Activated effector memory CD4-positive, alpha-beta T cell treated with Interleukin-2 at 50 U/mL for 16 hours (primary cell): Measurements from ENCODE around the gene MIPEP.

Experiments
- DNase-seq: peaks from one replicate; pipeline ENCODE4 v3.0.0-alpha.2; 2020

Gene MIPEP

DNA sequence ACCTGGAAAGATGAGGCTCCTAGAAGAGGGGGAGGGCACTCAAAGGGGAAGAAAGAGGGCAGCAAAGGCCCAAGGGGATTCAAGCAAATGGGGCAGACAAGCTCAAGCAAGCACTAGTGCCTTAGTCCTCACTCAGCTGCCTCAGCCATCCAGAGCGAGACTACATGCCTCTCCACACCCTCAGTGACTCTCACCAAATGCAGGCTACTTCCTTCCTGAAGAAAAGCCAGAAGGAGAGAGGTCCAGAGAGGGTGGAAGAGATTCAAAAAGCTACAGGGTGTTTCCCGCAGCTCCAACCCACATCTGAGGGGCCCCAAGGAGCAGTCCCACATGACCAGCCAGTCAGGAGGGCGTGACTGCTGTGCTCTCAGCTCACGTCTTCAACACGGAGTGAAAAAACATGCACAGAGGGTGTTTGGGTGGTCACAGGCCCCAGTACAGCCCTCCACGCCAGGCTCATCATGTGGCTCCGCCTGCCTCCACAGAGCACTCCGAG is 40.5 kb downstream of the MIPEP start:
- no peak for DNase-seq

DNA sequence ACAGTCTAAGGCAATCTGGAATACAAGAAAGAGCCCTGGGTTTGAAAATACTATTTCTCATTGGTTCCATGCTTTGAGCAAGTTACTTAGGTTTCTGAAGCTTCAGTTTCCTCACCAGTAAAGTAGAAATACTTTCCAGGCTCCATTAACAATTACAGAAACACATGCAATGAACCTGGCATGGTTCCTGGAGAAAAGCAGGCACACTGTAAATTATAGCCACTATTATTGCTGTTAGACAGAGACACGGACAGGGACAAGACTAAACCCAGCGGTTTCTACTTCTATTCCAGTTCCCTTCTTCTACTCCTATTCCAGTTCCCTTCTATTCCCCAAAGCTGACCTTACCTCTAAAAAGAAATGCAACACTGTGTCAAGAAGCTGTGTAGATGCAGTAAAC is 41.2 kb downstream of the MIPEP start:
- DNase-seq = no peak

DNA sequence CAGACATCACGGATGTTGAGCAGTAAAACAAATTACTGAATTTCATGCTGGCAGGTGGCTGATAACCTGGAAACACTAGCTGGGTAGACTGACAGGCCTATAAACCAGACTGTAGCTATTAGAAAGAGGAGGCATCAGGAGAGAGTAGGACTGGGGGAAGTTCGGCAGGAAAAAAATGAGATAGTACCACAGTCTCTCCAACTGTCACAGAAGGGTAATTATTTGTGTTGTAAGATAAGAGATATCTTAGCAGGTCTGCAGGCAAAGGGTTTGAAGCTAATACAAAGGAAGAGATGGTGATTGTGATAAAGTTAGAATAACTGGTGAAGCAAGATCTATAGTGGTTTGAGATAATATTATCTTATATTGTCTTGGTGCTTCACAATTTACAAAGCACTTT is 41.7 kb downstream of the MIPEP start:
- no peak for DNase-seq

DNA sequence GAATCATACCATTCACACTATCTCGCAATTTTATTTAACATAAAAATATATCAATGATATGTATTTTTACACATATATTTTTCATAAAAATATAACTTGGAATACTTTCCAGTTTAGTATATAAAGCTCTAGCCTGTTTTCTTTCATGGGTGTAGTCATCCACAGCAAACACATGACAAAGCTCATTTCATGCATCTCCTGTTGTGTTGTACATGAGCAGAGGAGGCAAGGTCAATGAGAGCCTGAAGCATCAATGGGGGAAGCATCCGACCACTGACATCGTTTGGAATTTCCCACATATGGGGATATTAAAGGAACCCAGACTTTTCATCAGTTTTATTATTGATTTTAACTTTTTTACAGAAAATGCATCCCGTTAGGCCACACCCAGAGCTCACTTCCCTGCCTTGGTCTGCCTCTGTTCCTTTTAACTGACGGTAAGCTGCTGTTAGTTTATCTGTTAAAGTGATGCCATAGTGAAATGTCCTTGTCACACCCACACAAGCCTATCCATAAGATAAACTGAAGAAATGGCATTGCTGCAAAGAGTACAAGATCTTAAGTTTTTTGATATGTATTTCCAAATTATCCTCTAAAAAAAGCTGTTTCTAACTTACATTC is 44.0 kb downstream of the MIPEP start:
- DNase-seq = no peak

DNA sequence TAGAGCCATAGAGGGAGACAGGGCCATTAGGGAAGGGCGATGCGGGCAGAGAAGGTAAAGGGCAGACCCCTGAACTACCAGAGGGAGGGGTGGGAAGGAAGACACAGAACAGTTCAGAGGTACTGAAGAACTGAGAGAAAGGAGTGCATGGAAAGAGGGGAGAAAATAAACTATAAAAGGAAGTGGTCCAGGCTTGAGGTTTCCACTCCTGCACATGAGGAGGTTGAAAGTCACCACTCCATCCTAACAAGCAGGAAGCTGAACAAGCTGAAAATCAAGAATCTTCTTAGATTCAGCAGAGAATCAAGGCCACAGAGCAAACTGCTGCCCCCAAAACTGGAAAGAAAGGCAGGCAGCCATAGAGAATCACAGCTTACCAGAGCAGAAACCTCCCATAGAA is 45.1 kb downstream of the MIPEP start:
- no peak for DNase-seq

DNA sequence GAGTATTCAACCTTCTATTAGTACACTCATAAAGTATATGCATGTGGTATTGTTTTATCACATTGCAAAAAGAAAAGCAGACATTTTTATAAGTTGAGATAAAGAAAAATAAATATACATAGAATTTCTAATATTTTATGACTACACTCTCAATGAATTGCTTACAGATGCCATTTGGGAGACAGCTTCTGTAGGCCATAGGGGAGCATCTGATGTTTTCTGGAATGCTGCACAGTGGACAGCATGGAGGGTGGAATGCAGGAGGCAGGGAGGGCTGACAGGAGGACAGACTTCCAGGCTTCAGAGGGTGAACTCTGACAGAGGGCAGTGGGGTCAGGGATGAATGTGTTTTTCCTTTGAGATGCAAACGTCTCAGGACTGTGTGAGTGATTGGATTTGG is 45.8 kb downstream of the MIPEP start:
- no peak for DNase-seq

DNA sequence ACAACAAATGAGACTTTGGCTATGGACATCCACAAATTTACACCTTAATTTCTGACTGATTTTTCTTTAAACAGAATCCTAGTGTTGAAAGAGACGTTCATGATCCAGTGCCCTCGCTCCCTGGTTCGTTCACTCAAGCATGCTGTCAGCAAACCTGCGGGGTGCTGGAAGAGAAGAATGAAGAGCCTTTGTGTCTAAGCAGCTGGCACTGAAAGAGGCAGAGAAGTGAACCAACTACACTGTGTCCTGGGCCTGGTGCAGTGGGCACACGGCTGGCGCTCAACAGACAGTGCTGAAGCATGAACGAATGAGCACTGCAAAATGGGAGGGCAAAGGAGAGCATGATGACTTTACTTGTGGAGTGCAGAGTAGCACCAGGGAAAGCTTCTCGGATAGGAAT is 46.8 kb downstream of the MIPEP start:
- no peak for DNase-seq

DNA sequence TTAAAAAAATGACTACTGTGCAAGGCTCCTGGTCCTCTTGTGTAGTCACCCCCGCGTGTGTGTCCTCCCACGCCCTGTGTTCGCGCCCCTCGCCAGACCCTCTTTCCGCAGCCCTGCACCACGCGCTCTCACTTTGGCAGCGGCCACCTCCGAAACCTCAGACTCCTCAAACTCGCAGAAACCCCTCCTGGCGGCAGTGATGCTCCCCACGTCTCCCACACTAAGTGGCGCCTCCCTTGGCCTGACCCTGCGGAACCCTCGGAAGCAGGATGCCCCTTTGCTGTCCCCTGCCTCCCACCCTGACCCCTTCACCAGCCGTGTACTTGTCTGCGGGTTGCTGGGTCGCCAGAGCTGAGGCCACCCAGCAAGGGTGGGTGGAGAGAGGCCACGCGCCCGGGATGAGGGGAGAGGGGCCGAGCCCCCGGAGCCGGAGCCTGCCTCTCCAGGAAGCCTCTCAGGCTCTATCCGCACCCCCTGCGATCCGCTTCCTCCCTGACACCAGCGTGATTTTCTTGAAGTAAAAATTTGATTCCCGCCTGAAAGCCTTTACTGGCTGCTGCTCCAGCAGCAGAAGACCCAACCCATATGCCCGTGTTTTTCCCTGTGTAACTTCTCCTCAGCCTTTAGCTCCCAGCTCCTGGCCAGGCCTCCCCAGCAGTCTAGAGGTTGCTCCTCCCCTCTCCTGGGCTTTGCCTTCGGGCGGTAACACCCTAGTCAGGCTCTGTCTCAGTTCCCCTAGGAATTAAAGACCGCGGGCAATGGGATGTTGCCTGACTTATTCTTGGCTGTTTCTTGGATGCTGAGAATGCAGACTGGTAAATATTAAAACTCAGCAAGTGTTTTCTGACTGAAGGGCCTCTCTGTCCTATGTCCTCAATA is 55.2 kb downstream of the MIPEP start:
- DNase-seq = no peak

DNA sequence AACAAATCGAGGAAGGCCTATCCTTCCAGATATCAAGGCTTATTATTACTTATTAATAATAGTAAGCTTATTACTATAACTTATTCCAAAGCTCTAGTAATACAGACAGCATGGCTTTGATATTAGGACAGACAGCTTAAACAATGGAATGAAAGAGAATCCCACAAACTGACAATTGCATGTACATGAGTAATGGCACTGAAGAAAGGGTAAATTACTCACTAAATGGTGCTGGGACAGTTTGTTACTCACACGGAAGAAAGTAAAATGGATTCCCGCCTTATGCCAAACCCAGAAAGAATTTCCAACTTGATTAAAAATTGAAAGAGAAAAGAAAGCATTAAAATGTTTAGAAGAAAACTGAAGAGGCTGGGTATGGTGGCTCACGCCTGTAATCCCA is 60.3 kb downstream of the MIPEP start:
- no peak for DNase-seq

DNA sequence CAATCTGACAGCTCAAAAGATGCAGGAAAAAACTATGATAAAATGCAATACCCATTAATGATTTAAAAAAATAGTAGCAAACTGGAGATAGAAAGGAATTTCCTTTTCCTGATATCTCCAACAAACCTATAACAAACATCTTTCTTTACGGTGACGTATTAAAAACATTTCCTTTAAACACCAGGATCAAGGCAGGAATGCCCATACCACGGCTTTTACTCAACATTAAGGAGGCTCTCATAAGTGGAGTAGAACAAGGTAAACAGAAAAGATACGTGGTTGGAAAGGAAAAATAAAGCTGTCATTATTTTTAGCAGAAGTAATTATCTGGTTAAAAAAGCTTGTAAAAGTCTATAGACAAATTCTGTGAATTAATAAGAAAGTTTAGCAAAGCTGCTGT is 61.1 kb downstream of the MIPEP start:
- no peak for DNase-seq

DNA sequence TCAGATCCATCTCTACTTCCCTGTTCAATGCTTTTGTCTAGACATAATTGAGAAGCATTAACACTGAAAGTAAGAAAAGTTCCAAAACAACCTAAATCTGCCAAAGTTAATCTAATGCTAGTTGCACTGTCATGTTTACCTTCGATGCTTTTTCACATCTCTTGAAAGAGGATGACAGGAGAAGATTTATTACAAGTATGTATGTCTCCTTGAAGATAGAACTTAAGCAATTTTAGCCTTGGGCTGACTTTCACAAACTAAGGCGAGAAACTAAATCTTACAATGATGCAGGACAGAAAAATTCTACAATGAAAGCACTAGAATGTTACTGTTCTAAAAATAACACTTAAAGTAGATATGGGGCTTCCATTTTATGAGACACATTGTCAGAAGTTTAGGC is 64.0 kb downstream of the MIPEP start:
- DNase-seq = no peak

DNA sequence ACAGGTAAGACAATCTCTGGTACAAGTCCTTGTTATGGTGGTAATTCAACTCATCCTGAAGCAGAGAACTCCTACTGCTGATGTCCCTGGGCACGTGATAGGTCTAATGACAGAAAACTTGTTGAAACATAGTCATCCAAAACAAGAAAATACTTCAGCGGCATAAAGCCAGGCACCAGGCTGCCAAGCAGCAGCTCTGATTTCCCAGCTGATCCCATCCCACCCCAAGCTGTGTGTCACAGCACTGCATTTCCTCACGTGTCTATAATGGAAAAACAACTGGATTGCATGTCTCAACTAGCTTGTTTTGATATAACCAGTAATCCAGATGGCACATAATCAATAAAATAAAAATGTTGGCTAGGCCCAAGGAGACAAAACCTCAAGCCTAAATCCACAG is 64.8 kb downstream of the MIPEP start:
- DNase-seq = no peak

DNA sequence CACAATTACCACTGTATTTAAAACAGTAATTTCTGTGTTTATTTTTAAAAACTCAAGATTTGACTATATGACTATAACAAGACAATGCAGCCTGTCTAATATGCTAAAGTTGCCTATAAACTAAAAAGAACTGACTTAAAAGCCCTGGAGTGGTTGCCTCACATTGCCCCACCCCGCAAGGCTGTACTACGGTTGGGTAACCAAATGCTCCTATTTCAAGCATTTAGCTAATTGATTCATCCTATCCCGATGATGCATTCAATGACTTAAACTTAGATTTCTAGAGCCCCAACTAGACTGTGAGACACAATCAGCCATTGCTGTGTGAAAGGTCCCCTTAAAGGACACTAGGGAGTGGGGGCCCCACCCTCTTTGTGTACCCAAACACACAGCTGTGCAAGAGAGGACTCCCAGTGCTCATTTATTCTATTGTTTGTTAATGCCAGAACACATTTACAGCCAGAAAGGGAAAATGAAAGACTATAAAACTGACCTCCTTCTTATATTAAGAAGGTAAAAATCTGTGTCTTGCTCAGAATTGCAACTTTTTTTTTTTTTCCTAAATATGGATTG is 66.9 kb downstream of the MIPEP start:
- no peak for DNase-seq

DNA sequence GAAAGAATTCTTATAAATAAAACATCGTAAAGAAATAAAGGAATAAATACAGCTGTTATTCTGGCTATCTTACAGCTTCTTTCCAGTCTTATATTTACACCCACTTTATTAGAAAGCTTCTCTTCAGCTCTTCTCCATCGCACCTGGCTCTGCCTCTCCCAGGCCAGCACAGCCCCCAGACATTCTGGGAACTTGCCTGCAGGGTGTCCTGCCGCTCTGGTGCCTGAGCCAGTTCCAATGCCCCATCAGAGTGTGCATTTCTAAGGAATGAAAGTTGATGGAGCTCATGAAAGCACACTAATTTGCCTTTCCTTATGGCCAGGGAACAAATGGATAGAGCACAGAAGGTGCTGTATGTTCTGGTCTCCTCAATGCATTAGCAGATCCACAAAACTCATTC is 68.7 kb downstream of the MIPEP start:
- no peak for DNase-seq

DNA sequence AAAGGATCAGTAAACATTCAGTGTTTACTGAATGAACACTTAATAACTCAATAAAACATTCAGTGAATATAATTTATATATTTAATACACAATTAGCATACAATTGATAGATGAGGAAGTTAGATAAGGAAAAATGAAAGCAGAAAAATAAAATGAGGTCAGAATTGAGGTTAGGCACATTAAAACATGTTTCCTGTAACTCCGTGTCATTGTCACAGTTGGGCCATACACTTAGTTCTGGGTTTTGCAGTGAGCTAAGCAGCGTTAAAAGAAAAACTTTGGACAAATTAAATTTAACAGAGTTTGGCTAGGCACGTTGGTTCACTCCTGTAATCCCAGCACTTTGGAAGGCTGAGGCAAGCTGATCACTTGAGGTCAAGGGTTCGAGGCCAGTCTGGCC is 71.4 kb downstream of the MIPEP start:
- no peak for DNase-seq

DNA sequence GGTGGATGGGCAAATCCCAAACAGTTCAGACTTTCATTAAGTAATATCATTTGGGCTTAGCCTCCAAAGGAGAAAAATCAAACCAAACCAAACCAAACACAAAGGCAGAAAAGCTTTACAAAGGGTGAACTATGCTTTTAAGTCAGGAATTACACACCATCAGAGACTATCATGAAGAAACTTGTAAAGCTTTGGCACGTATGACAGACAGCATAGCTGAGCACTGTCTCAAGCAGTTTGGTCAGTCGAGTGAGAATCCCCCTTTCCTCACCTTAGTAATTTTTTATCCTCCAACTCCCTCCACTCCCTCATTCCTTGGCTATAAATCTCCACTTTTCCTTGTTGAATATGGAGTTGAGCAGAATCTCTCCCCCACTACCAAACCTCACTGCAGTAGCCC is 72.1 kb downstream of the MIPEP start:
- no peak for DNase-seq

DNA sequence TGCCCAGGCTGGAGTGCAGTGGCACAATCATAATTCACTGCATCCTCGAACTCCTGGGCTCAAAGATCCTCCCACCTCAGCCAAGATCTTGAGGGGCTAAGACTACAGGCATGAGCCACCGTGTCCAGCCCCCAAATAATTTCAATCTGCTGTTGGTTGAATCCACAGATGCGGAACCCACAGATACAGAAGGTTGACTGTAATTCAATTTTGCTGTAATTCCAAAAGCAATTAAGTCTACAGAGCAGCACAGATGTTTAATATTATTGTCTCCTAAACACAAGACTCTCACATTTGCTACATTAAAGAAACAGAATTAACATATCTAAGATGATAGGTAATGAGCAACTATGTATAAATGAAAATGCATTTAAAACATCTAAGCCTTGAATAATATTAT is 75.6 kb downstream of the MIPEP start:
- DNase-seq = no peak

DNA sequence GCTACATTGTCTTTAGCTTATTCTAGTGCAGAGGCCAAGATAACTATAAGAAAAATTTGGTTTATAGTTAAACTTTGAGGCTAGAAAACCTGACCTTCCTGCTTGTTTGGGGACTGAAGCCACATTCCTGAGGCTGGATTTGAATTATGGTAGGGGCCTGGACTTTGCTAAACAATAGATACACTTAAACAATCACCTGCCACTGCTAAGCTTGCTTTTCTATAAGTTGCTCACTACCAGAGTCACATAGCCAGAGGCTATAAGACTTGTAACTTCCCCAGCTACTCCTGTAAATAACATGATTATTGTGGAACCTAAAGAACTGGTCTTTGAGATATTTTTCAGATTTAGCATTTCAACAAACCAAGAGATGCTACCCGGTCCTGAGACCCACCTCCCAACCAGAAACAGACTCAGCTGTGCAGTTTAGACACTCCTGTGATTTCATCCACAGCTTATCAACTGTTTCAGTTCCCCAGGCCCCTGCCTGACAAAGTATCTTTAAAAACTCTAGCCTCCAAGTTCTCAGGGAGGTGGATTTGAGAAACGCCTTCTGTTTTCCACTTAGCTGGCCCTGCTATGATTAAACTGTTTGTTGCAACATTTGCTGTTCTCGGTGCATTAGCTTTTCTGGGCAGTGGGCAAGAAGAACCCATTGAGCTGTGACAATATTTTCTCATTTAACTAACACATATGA is 77.7 kb downstream of the MIPEP start:
- DNase-seq = no peak

DNA sequence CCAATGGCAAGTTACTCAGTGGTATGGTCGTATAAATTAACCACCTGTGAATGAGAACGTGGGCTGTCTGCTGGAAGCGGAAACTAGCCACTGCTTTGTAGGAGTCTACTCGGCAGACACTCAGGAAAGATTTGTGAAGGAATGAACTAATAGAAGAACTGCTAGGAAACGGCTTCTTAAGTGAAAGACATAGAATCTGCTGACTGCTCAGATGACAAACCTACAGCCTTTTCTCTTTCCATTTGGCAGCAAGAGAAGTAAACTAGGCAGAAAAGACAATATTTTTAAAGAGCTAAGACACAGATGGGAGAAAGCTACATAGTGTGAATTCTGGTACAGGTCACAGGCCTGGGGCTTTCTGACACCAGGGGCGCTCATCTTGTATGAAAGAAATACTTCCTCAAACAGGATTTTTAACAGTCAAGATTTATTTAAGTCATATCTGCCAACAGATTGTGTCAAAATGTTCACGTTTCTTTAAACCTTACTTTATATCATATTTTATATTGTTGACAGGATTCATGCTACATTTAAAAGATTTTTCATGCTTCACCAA is 78.4 kb downstream of the MIPEP start:
- DNase-seq = no peak

DNA sequence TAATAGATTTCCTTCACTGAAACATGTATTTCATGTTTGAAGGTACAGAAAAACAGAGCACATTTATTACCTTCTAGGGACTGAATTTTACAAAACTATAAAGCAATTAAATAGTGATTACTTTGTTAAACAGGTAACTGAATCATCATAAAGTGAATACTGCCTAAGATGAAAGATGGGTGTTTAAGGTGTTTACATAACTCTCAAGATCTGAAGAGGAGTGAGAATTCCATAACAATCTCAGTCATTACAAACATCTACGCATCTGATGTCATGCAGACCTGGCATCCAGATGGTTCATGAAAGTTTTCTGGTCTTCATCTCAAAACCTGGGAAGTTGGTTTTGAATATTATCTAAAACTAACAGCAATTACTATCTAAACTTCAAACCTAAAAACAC is 80.4 kb downstream of the MIPEP start:
- DNase-seq = no peak

DNA sequence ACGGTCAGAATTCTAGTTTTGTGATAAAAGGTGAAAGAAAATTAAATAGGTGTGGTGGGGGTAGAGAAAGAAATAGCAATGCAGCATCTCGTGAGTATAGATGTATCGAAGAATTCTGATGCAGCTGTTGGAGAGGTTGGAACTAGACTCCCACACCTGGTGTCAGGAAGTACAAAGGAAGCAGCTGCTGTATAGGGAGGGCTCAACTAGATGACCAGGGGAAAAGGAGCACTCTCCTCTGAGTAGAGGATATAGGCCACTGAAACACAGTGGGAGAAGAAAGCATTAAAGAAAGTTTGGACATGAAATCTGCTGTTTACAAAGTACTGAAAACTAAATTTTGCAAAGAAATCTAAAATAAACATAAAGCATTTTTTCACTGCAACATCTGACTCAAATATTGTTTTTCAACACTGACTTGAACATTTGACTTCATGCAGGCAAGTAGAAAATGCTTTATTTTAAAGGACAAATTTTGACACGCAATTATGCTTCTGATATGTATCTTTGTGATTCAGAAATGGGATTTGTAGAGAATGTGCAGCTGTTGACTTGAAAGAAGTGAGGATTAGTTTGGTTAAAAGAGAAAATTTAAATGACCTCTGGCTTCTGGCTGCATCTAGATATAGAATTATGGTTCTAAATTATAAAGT is 82.2 kb downstream of the MIPEP start:
- no peak for DNase-seq

DNA sequence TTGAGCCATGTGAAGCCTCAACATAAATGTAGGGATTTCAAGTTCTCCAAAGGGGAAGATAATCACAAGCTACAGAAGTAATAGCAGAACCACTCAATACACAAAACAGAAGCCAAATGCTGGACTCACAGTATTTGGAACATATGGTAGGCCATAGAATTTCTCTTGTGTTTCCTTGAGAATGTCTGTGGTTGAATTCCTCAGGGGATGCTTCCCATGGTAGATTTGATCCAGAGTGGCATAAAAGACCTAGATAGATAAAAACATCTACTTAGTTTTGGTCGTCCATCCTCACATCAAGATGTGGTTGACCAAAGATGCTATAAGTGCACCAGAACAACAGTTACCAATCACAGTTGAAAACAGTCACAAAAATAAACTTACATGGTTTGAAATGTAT is 83.4 kb downstream of the MIPEP start:
- no peak for DNase-seq

DNA sequence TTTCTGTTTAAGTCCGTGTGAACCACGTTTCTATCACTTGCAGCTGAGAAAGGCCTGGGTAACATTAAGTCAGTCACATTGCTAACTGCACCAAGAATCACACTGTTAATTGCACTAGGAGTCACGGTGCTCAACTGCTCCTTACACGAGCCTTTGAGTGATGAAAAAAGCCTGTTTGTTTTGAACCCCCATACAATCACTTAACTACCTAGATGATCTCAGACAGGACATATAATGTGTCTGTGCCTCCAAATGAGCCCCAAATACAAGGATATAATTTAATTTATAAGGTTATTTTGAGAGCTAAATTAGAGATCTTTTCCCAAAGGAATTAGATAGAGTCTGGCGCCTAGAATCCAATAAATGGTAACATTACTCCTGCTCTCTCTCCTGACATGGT is 84.1 kb downstream of the MIPEP start:
- no peak for DNase-seq
